ENCODE results near the gene PIK3CD.
"Not testable (repeated sequence)": the region's sequence is repeated elsewhere in the genome, so short reads cannot be mapped to it uniquely, and the experiment has no call there.

The PIK3CD gene

DNA sequence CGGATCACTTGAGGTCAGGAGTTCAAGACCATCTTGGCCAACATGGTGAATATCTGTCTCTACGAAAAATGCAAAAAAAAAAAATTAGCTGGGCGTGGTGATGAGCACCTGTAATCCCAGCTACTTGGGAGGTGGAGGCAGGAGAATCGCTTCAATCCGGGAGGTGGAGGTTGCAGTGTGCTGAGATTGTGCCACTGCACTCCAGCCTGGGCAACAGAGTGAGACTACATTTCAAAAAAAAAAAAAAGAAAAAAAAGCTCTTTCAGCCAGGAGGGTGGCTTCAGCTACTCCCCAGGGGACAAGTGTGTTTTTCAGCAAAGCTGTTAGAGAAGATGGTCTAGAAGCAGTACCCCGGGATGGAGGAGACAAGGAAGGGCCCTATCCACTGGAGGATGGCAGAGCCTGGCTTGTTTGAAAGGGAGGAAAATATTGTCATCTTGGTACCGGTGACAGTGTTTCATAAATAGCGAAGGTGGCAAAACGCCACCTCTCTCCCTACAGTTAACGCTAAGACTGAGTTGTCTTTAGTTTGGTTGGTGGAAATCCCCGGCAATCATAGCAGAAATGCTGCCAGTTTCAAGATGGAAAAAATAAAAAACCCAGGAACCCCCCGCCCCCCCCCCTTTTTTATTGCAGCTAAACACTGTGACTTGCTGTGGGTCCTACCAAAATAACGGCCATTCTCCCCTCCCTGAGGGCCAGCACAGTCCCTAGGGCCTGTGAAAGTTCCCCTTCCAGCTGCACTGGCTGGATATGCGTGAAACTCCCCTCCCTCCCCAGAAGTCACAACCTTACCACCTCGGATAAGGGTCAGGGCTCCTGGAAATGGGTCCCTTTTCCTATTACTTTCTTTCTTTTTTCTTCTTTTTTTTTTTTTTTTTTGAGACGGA, 3.5 kb downstream of the PIK3CD start:
- peak; percentile 31 for DNase-seq (ENCODE audit: low read depth)

DNA sequence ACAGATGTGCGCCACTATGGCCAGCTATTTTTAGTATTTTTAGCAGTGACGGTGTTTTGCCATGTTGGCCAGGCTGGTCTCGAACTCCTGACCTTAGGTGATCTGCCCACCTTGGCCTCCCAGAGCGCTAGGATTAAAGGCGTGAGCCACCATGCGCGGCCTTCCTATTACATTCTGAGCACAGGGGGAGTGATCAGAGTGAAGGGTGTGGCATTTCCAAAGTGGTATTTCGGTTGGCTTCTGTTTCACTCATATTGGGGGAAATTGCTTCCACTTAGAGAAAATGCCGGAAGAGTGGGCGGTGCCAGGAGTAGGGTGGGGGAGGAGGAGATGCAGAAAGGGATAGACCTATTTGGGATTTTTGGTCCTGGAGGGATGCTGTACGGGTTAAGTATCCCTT, 4.3 kb downstream of the PIK3CD start:
- no peak for DNase-seq (ENCODE audit: low read depth)

DNA sequence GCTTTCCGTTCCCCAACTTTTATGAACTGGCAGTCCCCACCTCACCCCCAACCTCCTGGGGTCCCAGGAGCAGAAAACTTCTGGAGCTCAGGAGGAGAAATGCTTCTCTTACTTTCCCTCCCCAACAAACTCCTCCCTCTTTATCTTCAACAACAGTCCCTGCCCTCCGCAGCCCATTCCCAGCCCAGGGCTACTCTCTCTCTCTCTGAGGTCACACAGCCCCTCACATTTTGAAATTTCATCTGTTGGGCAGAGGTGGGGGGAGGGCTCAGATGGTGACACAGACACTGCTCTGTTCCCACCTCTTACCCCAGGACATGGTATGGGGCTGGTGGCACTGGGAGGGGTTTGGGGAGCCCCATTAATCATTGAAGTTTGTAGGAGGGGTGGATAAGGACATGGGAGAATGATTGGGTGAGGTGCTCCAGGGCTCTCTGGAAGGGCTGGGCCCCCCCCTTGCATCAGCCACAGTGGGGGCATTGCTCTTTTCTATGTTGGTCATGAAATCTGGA, 6.0 kb downstream of the PIK3CD start:
- DNase-seq (ENCODE audit: low read depth), result no peak

DNA sequence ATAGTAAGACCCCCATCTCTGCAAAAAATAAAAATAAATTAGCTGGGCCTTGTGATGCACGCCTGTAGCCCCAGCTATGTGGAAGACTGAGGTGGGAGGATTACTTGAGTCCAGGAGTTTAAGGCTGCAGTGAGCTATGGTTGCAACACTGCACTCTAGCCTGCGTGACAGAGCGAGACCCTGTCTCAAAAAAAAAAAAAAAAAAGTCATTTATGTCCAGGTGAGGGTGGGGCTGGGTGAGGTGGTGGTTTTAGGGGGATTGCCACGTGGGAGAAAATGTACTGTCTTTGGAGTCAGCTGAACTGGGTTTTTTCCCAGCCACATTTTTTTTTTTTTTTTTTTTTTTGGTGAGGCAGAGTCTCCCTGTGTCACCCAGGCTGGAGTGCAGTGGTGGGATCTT, 6.7 kb downstream of the PIK3CD start:
- no peak for DNase-seq (ENCODE audit: low read depth)

DNA sequence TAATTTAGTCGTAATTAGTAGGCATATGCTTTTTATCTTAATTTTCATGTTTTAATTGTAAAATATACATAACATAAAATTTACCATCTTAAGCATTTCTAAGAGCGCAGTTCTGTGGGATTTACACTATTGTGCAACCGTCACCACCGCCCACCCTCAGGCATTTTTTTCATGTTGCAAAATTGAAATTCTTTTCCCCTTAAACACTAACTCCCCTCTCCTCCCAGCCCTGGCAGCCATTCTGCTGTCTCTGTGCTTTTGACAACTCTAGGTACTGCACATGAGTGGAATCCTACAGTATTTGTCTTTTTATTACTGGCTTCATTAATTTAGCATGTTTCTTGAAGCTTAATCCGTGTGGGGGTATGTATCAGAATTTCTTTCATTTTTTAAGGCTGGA, 7.8 kb downstream of the PIK3CD start:
- no peak for DNase-seq (ENCODE audit: low read depth)

DNA sequence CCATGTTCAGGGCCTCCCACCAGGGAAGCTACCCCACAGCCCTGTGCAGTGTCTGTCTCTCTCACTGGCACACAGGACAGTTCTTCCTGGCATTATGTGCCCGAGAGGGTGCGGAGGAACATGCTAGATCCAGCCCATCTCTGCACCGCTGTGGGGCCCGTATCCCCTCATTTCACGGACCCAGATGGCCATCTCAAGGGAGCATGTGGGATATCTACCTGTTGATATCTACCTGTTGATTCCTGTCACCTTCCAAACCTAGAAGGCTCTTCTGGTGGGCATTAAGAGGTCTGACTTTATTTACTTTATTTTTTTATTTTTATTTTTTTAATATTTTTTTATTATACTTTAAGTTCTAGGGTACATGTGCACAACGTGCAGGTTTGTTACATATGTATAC, 11.7 kb downstream of the PIK3CD start:
- no peak for DNase-seq (ENCODE audit: low read depth)

DNA sequence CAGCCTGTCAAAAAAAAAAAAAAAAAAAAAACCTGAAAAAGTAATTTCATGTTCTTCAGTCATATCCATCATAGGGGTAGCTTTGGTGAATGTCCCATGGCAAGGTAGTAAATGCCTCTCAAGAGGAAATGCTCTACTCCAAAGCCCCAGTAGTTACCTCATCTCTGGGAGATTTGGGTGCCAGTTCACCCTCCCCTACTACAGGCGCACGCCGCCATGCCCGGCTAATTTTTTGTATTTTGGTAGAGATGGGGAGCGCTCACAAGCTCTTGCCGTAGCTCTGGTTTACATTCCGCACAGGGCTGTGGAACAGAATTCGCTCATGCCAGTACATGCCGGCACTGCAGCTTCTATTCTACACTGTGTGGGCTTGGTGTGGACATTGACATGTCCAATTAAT, 13.7 kb downstream of the PIK3CD start:
- no peak for DNase-seq (ENCODE audit: low read depth)

DNA sequence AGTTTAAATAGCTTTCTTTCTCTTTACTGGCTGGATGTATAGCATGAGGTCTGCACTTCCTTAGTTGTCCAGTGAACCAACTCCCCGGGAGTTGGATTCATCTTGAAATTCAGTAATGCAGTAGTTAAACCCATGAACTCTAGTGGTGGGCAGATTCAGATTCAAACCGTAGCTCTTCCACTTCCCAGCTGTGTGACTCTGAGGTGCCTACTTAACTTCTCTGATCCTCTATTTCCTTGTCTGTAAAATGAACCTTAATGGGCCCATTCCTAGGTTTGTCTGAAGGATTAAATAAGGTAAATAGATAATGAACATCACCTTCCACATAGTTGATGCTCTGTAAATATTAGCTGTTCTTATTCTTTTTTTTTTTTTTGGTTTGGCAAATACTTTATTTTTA, 16.5 kb downstream of the PIK3CD start:
- DNase-seq (ENCODE audit: low read depth), result no peak

DNA sequence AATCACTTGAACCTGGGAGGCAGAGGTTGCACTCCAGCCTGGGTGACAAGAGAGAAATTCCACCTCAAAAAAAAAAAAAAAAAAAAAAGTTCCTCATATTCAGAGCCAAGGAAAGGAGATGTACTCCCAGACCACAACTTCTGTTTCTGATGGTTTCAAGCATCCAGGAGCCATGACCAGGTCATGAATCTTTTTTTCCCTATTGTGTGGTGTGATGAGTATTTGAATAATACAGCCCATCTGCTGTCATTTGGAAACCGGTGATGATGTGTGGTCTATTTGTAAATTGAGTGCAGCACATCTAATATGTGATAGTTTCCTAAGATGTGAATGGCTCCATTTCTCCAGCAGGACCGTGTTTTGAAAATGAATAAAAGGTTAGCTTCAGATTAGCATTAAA, 18.6 kb downstream of the PIK3CD start:
- no peak for DNase-seq (ENCODE audit: low read depth)

DNA sequence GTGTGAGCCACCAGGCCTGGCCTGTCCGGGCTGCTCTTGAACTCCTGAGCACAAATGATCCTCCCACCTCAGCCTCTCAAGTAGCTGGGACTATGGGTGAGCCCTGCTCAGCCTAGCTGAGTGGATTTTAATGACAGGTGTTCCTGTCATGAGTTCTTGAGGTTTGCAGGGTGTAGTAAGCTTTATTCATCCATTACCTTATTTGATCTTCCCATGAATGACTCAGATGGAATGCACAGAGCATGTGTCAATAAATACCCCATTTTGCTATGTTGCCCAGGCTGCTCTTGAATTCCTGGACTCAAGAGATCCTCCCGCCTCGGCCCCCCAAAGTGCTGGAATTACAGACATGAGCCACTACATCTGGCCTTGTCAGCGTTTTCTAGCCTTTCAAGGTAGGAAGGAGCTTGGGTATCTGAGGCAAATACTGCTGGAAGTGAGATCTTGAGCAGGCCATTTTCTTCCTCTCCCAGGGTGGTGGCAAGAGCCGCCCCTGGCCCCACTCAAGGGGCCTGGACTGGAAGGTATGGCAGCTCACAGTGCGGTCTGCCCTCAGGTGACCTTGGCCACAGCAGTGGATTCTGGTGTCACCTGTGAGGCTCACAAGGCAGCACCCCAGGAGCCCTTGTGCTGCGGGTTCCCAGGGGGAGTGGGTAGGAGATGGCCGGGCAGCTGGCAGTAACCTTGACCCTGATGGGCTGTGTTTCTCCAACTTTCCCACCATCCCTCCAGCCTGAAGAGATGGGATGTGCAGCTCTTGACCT, 20.0 kb downstream of the PIK3CD start:
- DNase-seq (ENCODE audit: low read depth), result no peak

DNA sequence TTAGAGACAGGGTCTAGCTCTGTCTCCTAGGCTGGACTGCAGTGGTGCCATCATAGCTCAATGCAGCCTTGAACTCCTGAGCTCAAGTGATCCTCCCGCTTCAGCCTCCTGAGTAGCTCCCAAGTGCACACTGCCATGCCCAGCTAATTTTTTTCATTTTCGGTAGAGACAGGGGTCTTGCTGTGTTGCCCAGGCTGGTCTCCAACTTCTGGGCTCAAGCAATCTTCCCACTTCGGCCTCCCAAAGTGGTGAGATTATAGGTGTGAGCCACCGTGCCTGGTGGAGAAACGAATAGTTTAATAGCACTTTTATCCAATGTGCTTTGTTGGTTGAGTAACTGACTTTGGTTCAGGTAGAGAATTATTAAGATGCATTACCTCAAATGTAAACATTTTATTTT, 20.9 kb downstream of the PIK3CD start:
- DNase-seq (ENCODE audit: low read depth), result no peak

DNA sequence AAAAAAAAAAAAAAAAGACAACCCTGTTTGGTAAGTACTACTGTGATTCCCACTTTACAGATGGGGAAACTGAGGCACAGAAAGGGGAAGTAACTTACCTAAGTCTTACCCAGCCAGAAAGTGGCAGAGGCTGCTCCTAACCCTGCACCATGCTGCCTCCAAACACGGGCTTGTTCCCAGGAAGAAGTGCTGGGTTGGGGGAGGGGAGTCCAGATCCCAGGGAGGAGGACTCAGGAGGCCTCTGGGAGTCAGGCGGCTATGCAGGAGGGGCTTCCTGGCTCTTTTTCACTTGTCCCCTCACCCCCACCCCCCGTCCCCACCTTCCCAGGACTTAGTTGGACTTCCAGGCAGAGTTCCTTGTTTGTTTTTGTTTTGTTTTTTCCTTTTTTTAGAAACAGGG, 23.9 kb downstream of the PIK3CD start:
- DNase-seq (ENCODE audit: low read depth), result no peak

DNA sequence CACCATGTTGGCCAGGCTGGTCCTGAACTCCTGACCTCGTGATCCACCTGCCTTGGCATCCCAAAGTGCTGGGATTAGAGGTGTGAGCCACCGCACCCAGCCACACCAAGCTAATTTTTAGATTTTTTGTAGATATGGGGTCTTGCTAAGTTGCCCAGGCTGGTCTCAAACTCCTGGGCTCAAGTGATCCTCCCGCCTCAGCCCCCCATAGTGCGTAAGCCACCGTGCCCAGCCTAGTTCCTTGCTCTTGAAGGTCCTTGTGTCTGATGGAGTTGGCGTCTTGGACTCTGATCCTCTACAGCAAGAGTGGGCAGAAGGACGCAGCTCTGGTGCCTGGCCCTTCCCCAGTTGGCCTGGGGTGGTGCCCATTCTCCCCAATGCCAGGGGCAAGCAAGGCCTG, 24.6 kb downstream of the PIK3CD start:
- not testable (repeated sequence) for DNase-seq (ENCODE audit: low read depth)

DNA sequence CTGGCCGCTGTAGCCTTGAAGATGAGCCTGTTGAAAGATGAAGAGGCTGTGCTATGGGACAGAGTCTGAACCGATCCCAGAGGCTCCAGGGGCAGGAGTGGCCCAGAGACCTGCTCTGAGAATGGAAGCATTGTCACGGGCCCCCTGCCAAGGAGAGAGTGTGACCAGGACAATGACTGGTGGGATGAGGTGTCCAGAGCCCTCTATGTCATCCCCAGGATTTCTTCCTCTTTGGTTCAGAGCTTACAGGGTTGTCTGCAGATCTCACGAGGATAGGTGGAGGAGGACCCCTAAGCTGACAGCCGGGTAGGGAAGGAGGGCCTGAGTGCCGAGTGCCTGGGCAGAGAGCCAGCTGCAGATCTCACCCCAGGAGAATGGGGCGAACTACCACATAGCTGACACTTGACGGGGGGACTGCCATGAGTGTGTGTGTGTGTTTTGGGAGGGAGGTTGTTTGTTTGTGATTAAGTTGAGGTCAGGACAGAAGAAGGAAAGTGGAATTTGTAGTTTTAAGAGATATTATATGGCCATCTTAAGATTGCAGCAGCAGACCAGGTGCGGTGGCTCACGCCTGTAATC, 25.4 kb downstream of the PIK3CD start:
- DNase-seq (ENCODE audit: low read depth), result no peak

DNA sequence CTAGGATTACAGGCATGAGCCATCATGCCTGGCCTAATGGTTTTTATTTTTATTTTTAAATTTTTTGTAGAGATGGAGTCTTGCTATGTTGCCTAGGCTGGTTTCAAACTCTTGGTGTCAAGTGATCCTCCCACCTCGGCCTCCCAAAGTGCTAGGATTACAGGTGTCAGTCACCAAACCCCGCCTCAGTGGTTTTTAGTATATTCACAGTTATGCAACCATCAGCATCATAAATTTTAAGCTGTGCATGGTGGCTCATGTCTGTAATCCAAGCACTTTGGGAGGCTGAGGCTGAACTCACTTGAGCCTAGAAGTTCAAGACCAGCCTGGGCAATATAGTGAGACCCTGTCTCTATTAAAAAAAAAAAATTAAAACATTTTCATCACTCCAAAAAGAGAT, 28.6 kb downstream of the PIK3CD start:
- DNase-seq (ENCODE audit: low read depth), result no peak

DNA sequence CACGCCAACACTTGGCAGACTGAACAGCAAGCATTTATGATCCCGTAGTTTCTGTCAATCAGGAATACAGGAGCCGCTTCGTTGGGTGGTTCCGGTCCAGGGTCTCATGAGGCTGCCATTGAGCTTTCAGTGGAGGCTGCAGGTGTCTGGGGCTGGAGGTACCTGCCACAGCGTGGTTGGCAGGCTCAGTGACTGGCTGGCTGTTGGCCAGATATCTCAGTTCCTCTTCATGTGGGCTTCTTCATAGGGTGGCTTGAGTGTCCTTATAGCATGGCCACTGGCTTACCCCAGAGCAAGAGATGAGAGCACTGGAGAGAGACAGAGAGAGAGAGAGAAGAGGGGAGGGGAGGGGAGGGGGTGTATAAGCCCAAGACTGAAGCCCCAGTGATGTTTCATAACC, 29.3 kb downstream of the PIK3CD start:
- no peak for DNase-seq (ENCODE audit: low read depth)

DNA sequence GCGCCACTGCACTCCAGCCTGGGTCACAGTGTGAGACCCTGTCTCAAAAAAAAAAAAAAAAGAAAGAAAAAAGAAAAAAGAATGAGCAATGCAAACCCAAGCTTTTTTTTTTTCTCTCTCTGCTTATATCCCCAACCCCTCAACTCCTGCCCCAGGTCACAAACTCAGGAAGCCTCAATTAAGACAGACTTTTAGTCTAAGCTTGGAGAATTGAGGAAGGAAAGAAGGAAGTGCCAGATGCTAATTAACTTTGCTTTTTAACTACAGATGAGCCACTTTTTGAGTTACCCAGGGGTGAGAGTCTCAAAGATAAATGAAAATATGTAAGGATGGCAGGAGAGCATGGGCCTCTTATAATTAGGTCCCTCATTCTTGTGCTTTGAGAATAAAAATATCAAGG, 33.3 kb downstream of the PIK3CD start:
- DNase-seq (ENCODE audit: low read depth), result no peak

DNA sequence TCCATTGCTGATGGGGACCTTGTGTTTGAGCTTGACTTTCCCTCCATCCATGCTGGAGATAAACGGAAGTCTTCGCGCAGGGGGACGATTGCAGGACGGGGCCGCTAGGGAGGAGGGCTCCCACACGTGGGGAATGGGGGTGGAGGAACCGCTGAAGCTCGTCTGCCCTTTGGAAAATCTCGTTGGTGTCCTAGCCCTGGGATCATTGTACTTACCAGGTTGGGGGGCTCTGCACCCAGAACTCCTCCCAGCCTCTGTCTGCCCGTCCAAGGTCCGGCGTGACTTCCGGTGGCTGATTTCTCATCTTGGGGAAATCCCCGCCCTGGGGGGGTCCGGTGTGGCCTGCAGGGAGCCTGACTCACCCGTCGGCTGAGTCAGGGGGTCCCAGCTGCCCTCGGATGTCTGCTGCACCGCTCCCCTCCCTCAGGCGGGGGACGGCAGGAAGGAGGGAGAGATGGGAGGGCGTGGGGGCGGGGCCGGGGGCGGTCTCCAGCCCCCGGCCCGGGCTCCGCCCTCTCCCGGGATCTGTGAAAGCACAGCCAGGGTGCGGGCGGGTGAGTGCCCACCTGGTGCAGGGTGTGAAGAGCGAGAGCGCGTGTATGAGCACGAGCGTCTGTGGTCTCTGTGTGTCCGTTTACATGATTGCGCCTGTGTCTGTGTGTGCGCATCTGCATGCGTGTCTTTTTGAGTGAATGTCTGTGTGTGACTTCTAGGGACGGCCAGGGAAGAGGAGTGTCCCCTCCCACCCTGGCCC, 35.8 kb downstream of the PIK3CD start:
- DNase-seq (ENCODE audit: low read depth), result peak; percentile 78

DNA sequence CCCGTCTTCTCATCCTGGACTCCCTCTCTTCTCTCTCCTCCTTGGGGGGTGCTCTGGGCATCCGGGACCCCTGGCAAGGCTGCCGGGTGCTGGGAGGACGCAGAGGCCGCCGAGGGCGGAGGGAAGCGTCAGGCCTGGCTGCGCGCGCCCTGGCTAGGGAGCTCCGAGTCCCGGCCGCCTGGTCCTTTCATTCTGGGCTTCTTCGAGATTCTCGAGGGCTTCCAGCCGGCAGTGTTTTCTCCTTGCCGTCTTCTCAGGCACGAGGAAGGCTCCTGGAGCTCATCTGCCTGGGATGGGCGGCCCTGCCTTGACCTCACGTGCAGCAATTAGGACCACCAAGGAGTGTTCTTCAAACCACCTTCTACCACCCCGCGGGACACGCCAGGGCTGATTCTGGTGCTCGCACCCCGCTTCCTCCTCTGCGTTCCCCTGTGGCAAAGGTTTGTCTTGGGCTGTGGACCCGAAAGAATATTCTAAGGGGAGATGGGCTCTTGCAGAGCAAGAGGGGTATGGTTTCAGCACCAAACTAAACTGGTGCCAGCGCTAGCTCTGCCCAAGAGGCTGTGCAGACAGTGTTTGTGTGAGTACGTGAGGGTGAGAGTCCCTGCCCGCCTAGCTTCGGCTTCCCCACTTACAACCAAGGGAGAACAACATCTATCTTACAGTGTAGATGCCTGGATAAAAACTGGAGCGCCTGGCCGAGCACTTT, 36.5 kb downstream of the PIK3CD start:
- no peak for DNase-seq (ENCODE audit: low read depth)

DNA sequence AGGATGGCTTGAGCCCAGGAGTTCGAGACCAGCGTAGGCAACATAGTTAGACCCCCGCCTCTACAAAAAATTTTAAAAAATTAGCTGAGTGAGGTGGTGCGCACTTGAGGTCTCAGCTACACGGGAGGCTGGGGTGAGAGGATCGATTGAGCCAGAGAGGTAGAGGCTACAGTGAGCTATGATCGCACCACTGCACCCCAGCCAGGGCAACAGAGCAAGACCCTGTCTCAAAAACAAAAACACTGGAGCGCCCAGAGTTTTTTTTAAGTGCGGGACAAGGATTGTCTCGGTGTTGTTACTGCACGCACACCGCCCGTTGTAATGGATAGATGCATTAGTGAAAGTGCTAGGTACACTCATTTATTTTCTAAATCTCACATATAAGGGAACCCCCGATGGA, 37.1 kb downstream of the PIK3CD start:
- DNase-seq (ENCODE audit: low read depth), result no peak

DNA sequence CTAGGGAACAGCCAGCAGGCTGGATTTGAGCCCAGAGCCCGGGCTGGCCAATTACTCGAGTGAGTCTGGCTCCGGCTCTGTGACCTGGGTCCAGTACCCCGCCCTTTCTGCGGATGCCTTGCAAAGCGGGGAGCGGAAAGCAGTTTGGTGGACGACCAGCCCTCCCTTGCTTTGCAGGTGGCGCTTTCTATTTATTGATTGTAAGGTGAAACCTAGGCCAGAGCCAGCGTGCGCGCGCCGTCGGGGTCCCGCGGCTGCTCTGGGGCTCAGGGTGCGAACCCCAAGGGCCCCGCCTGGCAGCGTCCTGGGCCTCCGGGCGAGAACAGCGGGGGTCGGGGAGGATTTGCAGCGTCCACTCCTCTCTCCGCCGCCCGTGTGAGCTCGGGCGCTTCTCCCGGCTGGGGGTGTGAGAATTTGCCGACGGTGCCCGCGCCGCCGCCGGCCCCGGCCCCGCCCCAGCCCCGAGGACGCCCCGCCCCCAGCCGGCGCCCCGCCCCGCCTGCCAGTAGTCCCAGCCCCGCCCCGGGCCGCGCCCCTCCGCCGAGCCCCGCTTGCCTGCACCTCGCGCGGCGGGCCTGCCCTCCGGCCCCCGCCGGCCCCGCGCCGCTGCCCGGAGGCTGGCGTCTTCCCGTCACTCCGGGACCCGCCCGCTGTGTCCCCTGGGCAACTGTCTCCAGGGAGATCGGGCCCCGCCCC, 37.6 kb downstream of the PIK3CD start:
- DNase-seq (ENCODE audit: low read depth), result peak; percentile 78
